K562 (cell line): Measurements from ENCODE around the gene SPIN1. TPM values are rescaled to one million over a fixed set of nuclear protein-coding genes. Genes with fewer than 3 reads are reported as not detected.

Source experiments
- ATAC-seq: fragments of 200-7000 bp; cut with Tn5 transposase; 3 replicates; pipeline ENCODE4 v1.9.1; 2020; ENCODE audit warnings: moderate library complexity
- BruUV-seq: library from RNA; stranded (reverse); fragments of 400-500 nt; replicated peaks from 2 replicates; lab custom pipeline; 2021; lab: Mats Ljungman, UMichigan
- CTCF ChIA-PET: fragments of 300-600 bp; formaldehyde crosslinking; extraction: SDS; loops from one replicate; lab custom pipeline; 2021; ENCODE audit warnings: low intra/inter-chr PET ratio; lab: Yijun Ruan, JAX
- POLR2A ChIA-PET: fragments of 300-600, 350-650 bp; sonication (Branson Sonifier 250); formaldehyde crosslinking; extraction: SDS; loops from one replicate; lab custom pipeline; 2021; ENCODE audit warnings: antibody characterized with exemption, inconsistent platforms; lab: Yijun Ruan, JAX
- DNase-seq, 4 experiments: peaks; one replicate each; pipeline versions ENCODE4 v3.0.0 to v3.0.0-alpha.2; 2011 to 2018; ENCODE audit warnings: low spot score in 3 of 4, mixed read lengths in 3 of 4; ENCODE audit errors: extremely low read depth in 1 of 4
- FAIRE-seq: peaks from 2 replicates; lab custom pipeline; 2011; peaks lifted over from hg19 to GRCh38; lab: Jason Lieb, UNC
- H2AFZ ChIP-seq: 2 replicates; pipeline ENCODE4 v1.6.0; 2011; ENCODE audit warnings: low read depth, low read length, control low read depth, inconsistent platforms
- H3K27ac ChIP-seq: fragments of 200-600 bp; 3 replicates; pipeline ENCODE4 v1.8.0; 2011; ENCODE audit warnings: low read depth, mild to moderate bottlenecking, control low read depth, inconsistent platforms, low read length, moderate library complexity, mixed read lengths; ENCODE audit errors: extremely low read depth
- H3K27me3 ChIP-seq, 2 experiments: fragments of 300-600 bp in 1 of 2; 2 replicates in 1 of 2; 3 replicates in 1 of 2; pipeline versions ENCODE4 v1.6.0 to v1.8.0; 2011; ENCODE audit warnings: inconsistent platforms in 2 of 2, low read length in 2 of 2, mild to moderate bottlenecking in 1 of 2, mixed read lengths in 1 of 2, moderate library complexity in 1 of 2; ENCODE audit not compliant: control insufficient read depth in 2 of 2, insufficient read depth in 2 of 2
- H3K36me3 ChIP-seq: fragments of 300-600 bp; 3 replicates; pipeline ENCODE4 v1.8.0; 2011; ENCODE audit warnings: mild to moderate bottlenecking, low read length, inconsistent platforms; ENCODE audit not compliant: control insufficient read depth, insufficient read depth
- H3K4me1 ChIP-seq, 2 experiments: fragments of 200-600 bp in 1 of 2; replicated peaks in 1 of 2; 2 replicates in 1 of 2; 3 replicates in 1 of 2; pipeline versions ENCODE4 v1.5.1 to v1.8.0; 2011; ENCODE audit warnings: inconsistent platforms in 2 of 2, low read length in 2 of 2, mild to moderate bottlenecking in 1 of 2, mixed read lengths in 1 of 2, moderate library complexity in 1 of 2; ENCODE audit not compliant: control insufficient read depth in 2 of 2, insufficient read depth in 2 of 2
- H3K4me2 ChIP-seq: 2 replicates; pipeline ENCODE4 v1.6.1; 2011; ENCODE audit warnings: low read length, control low read depth, inconsistent platforms, mixed read lengths; ENCODE audit not compliant: insufficient read depth
- H3K4me3 ChIP-seq: fragments of 200-600 bp; sonication (generic), shearing (Covaris generic); 2 replicates; pipeline ENCODE4 v1.5.1; 2016; ENCODE audit warnings: control low read depth, inconsistent platforms
- H3K79me2 ChIP-seq: fragments of 200-600 bp; 3 replicates; pipeline ENCODE4 v1.8.0; 2011; ENCODE audit warnings: low read length, inconsistent platforms; ENCODE audit not compliant: control insufficient read depth, insufficient read depth
- H3K9ac ChIP-seq, 2 experiments: 2 replicates each; pipeline versions ENCODE4 v1.6.0 to v1.6.1; 2011; ENCODE audit warnings: low read depth in 2 of 2, low read length in 2 of 2, control low read depth in 1 of 2, inconsistent platforms in 1 of 2, mild to moderate bottlenecking in 1 of 2, mixed read lengths in 1 of 2; ENCODE audit not compliant: insufficient read depth in 1 of 2
- H3K9me1 ChIP-seq: one replicate; pipeline ENCODE4 v1.6.0; 2011; ENCODE audit warnings: inconsistent platforms, mild to moderate bottlenecking, low read length, moderate library complexity; ENCODE audit not compliant: control insufficient read depth, insufficient read depth
- H3K9me3 ChIP-seq: replicated peaks from 2 replicates; pipeline ENCODE4 v1.5.1; 2011; ENCODE audit warnings: low read depth, low read length, inconsistent platforms; ENCODE audit not compliant: control insufficient read depth, insufficient read depth
- H4K20me1 ChIP-seq: replicated peaks from 2 replicates; pipeline ENCODE4 v1.6.1; 2011; ENCODE audit warnings: low read length, inconsistent platforms, mixed read lengths; ENCODE audit not compliant: control insufficient read depth, insufficient read depth
- BRCA1 ChIP-seq, 2 experiments: fragments of 450-650 bp in 1 of 2; sonication (generic) in 1 of 2; formaldehyde crosslinking in 1 of 2; IDR thresholded peaks; 2 replicates each; pipeline versions ENCODE4 v1.5.0 to v1.6.1; 2017 to 2020; ENCODE audit warnings: mild to moderate bottlenecking in 1 of 2, missing genetic modification reagents in 1 of 2
- CBX8 ChIP-seq: fragments of 200-600 bp; sonication (generic); IDR thresholded peaks from 2 replicates; pipeline ENCODE4 v1.6.1; 2012; ENCODE audit warnings: borderline replicate concordance, mixed run types, low read depth, mild to moderate bottlenecking, moderate library complexity, mixed read lengths, low read length, control low read depth, inconsistent platforms; ENCODE audit not compliant: poor library complexity, severe bottlenecking; ENCODE audit errors: extremely low read depth
- ESRRA ChIP-seq: fragments of 450-650 bp; IDR thresholded peaks from 2 replicates; pipeline ENCODE4 v1.6.1; 2014; ENCODE audit warnings: low read depth, mild to moderate bottlenecking, moderate library complexity, borderline replicate concordance
- NFE2 ChIP-seq: IDR thresholded peaks from 2 replicates; pipeline ENCODE4 v1.6.1; 2014; ENCODE audit warnings: antibody characterized with exemption, low read depth
- NRF1 ChIP-seq, 2 experiments: fragments of 450-650 bp; IDR thresholded peaks in 1 of 2; conservative IDR thresholded peaks in 1 of 2; 2 replicates each; pipeline ENCODE4 v1.6.1; 2014; ENCODE audit warnings: mild to moderate bottlenecking in 2 of 2
- POLR2H ChIP-seq: IDR thresholded peaks from 2 replicates; pipeline ENCODE4 v1.6.1; 2016; ENCODE audit warnings: missing genetic modification characterization, low read depth, mild to moderate bottlenecking, control low read depth, missing compliant biosample characterization, moderate library complexity
- SLC30A9 ChIP-seq: fragments of 250-450 bp; sonication (Bioruptor Pico); IDR thresholded peaks from 2 replicates; pipeline ENCODE4 v1.8.0; 2022; ENCODE audit warnings: mild to moderate bottlenecking, moderate library complexity
- ZBTB17 ChIP-seq: fragments of 450-650 bp; formaldehyde crosslinking; IDR thresholded peaks from 2 replicates; pipeline ENCODE4 v1.4.0; 2020; ENCODE audit warnings: mild to moderate bottlenecking
- ZNF316 ChIP-seq: fragments of 450-650 bp; IDR thresholded peaks from 2 replicates; pipeline ENCODE4 v1.6.1; 2016
- ZNF384 ChIP-seq: IDR thresholded peaks from 2 replicates; pipeline ENCODE4 v1.6.1; 2012; ENCODE audit warnings: low read depth, low read length, improper control_type of control experiment
- ZNF561 ChIP-seq: fragments of 450-650 bp; formaldehyde crosslinking; conservative IDR thresholded peaks from 2 replicates; pipeline ENCODE4 v1.4.0; 2020; ENCODE audit warnings: mild to moderate bottlenecking, moderate library complexity
- ZNF707 ChIP-seq: fragments of 250-450 bp; sonication (Bioruptor Pico); conservative IDR thresholded peaks from 2 replicates; pipeline ENCODE4 v1.8.0; 2022; ENCODE audit warnings: inconsistent platforms, mild to moderate bottlenecking, moderate library complexity
- WGBS: fragments of 100-300 bp; shearing (Covaris generic); methylation state at CpG from one replicate; pipeline ENCODE4 v1.1.6; 2016; ENCODE audit warnings: low coverage, mixed read lengths; ENCODE audit not compliant: insufficient coverage; ENCODE audit errors: missing lambda C conversion rate; 5-methylcytosine and 5-hydroxymethylcytosine counted together
- in situ Hi-C: fragments of 300-500 bp; cut with MboI; formaldehyde crosslinking; loops from 4 replicates; pipeline ENCODE4 v1.15.0; 2018; ENCODE audit warnings: inconsistent platforms, mixed read lengths
- intact Hi-C: fragments of 100-400 bp; cut with micrococcal nuclease; formaldehyde crosslinking; loops from 2 replicates; pipeline ENCODE4 v1.14.2; 2022
- polyA plus RNA-seq, 8 experiments: library from polyadenylated mRNA; depleted of rRNA in 4 of 8; stranded (reverse) in 5 of 8; unstranded in 3 of 8; fragments of >200 nt; fragmentation: Nextera tagmentation in 2 of 8; fragmentation: Illumina TruSeq in 1 of 8; extraction: Ambion mirVana in 2 of 8; extraction: Trizol in 1 of 8; gene quantifications; 2 replicates each; pipeline versions ENCODE4 v1.2.1 to v1.2.3, GENCODE V29; 2011 to 2014; ENCODE audit warnings: inconsistent platforms in 1 of 8, missing spikeins in 1 of 8
- total RNA-seq, 7 experiments: library from RNA; depleted of rRNA in 6 of 7; stranded (reverse); fragments of >200 nt in 6 of 7; fragmentation: Illumina TruSeq in 2 of 7; extraction: Trizol in 2 of 7; gene quantifications; 2 replicates each; pipeline versions ENCODE4 v1.2.1 to v1.2.3, GENCODE V29; 2011 to 2021; ENCODE audit warnings: low replicate concordance in 1 of 7
- TF ChIP-seq, protein P1 (sequence below): fragments of 450-650 bp; IDR thresholded peaks from 2 replicates; pipeline ENCODE4 v1.7.0; 2016; ENCODE audit warnings: borderline replicate concordance
- TF ChIP-seq, protein P2 (sequence below): fragments of 450-650 bp; conservative IDR thresholded peaks from 2 replicates; pipeline ENCODE4 v1.6.1; 2016; ENCODE audit warnings: missing genetic modification characterization, low read depth, mild to moderate bottlenecking, control low read depth, missing compliant biosample characterization
- TF ChIP-seq, protein P3 (sequence below): sonication (generic); formaldehyde crosslinking; IDR thresholded peaks from 2 replicates; pipeline ENCODE4 v1.8.0; 2022; ENCODE audit warnings: mild to moderate bottlenecking, missing genetic modification reagents

Gene SPIN1
- total and polyA plus RNA-seq, 9 of the 15 experiments (the other 6 are each of a cell fraction or from before 2014, with no cell fraction given), result 7.4 to 25.7 (median 15.6) TPM

GRCh38 chr9:88477300-88477751 is 89.1 kb downstream of the SPIN1 start:
- in situ Hi-C loops, result no loop called here
- BruUV-seq, result no TSS peak

More at GRCh38 chr9:88477300-88477751, 89.1 kb downstream of the SPIN1 start:
- no peaks in the 10 kb centered on the region for H3K4me1 ChIP-seq
- H2AFZ ChIP-seq, result no peak overlapping the region
- TF ChIP-seq ZNF707 (CRISPR knock-in tag) (no peak), NRF1 (conservative IDR thresholded peaks at IDR 0.05 in 1 of 2, IDR thresholded peaks at IDR 0.05 in 1 of 2) (no peak), ZNF384 (no peak), ZBTB17 (no peak), ZNF561 (CRISPR knock-in tag) (no peak), BRCA1 (IDR thresholded peaks at IDR 0.05) (no peak), BRCA1 (CRISPR knock-in tag; IDR thresholded peaks at IDR 0.05) (no peak), NFE2 (no peak), ESRRA (no peak), CBX8 (no peak), ZNF316 (no peak), SLC30A9 (no peak), POLR2H (tag) (no peak)
- TF ChIP-seq, protein P1, sequence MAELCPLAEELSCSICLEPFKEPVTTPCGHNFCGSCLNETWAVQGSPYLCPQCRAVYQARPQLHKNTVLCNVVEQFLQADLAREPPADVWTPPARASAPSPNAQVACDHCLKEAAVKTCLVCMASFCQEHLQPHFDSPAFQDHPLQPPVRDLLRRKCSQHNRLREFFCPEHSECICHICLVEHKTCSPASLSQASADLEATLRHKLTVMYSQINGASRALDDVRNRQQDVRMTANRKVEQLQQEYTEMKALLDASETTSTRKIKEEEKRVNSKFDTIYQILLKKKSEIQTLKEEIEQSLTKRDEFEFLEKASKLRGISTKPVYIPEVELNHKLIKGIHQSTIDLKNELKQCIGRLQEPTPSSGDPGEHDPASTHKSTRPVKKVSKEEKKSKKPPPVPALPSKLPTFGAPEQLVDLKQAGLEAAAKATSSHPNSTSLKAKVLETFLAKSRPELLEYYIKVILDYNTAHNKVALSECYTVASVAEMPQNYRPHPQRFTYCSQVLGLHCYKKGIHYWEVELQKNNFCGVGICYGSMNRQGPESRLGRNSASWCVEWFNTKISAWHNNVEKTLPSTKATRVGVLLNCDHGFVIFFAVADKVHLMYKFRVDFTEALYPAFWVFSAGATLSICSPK, result no peak
- TF ChIP-seq, protein P2, sequence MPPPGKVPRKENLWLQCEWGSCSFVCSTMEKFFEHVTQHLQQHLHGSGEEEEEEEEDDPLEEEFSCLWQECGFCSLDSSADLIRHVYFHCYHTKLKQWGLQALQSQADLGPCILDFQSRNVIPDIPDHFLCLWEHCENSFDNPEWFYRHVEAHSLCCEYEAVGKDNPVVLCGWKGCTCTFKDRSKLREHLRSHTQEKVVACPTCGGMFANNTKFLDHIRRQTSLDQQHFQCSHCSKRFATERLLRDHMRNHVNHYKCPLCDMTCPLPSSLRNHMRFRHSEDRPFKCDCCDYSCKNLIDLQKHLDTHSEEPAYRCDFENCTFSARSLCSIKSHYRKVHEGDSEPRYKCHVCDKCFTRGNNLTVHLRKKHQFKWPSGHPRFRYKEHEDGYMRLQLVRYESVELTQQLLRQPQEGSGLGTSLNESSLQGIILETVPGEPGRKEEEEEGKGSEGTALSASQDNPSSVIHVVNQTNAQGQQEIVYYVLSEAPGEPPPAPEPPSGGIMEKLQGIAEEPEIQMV, result no peak
- TF ChIP-seq, protein P3, sequence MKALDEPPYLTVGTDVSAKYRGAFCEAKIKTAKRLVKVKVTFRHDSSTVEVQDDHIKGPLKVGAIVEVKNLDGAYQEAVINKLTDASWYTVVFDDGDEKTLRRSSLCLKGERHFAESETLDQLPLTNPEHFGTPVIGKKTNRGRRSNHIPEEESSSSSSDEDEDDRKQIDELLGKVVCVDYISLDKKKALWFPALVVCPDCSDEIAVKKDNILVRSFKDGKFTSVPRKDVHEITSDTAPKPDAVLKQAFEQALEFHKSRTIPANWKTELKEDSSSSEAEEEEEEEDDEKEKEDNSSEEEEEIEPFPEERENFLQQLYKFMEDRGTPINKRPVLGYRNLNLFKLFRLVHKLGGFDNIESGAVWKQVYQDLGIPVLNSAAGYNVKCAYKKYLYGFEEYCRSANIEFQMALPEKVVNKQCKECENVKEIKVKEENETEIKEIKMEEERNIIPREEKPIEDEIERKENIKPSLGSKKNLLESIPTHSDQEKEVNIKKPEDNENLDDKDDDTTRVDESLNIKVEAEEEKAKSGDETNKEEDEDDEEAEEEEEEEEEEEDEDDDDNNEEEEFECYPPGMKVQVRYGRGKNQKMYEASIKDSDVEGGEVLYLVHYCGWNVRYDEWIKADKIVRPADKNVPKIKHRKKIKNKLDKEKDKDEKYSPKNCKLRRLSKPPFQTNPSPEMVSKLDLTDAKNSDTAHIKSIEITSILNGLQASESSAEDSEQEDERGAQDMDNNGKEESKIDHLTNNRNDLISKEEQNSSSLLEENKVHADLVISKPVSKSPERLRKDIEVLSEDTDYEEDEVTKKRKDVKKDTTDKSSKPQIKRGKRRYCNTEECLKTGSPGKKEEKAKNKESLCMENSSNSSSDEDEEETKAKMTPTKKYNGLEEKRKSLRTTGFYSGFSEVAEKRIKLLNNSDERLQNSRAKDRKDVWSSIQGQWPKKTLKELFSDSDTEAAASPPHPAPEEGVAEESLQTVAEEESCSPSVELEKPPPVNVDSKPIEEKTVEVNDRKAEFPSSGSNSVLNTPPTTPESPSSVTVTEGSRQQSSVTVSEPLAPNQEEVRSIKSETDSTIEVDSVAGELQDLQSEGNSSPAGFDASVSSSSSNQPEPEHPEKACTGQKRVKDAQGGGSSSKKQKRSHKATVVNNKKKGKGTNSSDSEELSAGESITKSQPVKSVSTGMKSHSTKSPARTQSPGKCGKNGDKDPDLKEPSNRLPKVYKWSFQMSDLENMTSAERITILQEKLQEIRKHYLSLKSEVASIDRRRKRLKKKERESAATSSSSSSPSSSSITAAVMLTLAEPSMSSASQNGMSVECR (CRISPR knock-in tag), result no peak
- ATAC-seq, result no peak
- no peaks in the 10 kb centered on the region for H3K27me3 ChIP-seq
- ChIA-PET CTCF (no interaction called here), POLR2A (no interaction called here)
- no peaks in the 10 kb centered on the region for H3K9me3 ChIP-seq
- H3K4me3 ChIP-seq, result no peak overlapping the region
- peaks cover 10% of the 10 kb centered on the region; the same call in 1 of the 3 replicates for H3K36me3 ChIP-seq
- H3K9me1 ChIP-seq, result no peaks in the 10 kb centered on the region
- H3K9ac ChIP-seq, result no peak overlapping the region
- H3K27ac ChIP-seq, result no peak overlapping the region
- no peak for FAIRE-seq
- no peak for DNase-seq
- no peaks in the 10 kb centered on the region for H3K79me2 ChIP-seq
- intact Hi-C loops, result no loop called here
- 92% methylated on average over 2 of the region's 3 CpGs for WGBS
- H3K4me2 ChIP-seq, result no peak overlapping the region
- no peaks in the 10 kb centered on the region for H4K20me1 ChIP-seq
